ENCODE results near the gene PRR7.

PRR7 gene

GRCh38 chr5:177452688-177453638 lies 6.3 kb downstream of the PRR7 start:
- no peak for DNase-seq (ENCODE audit: low read depth in 2 of 2)

GRCh38 chr5:177453852-177454396 lies 7.3 kb downstream of the PRR7 start:
- DNase-seq (ENCODE audit: low read depth in 2 of 2): no peak

- peak; percentile 79 to 88 for DNase-seq (ENCODE audit: low read depth in 2 of 2)
These were observed 7.9 kb downstream of the PRR7 start for GRCh38 chr5:177454397-177455035.

- DNase-seq (ENCODE audit: low read depth in 2 of 2): peak; percentile 85 to 91
These were observed 8.5 kb downstream of the PRR7 start for GRCh38 chr5:177455036-177455660.

GRCh38 chr5:177455661-177456590 lies 9.3 kb downstream of the PRR7 start:
- peak; percentile 92 to 98 for DNase-seq (ENCODE audit: low read depth in 2 of 2)

GRCh38 chr5:177456591-177456964 lies 10.0 kb downstream of the PRR7 start:
- DNase-seq (ENCODE audit: low read depth in 2 of 2): no peak

- peak; percentile 54 to 60 for DNase-seq (ENCODE audit: low read depth in 2 of 2)
These were observed 10.6 kb downstream of the PRR7 start for GRCh38 chr5:177456976-177457851.

GRCh38 chr5:177457852-177458681 lies 11.5 kb downstream of the PRR7 start:
- DNase-seq (ENCODE audit: low read depth in 2 of 2): no peak

- no peak for DNase-seq (ENCODE audit: low read depth in 2 of 2)
These were observed 12.3 kb downstream of the PRR7 start for GRCh38 chr5:177458912-177459350.

GRCh38 chr5:177459357-177459756 lies 12.7 kb downstream of the PRR7 start:
- no peak for DNase-seq (ENCODE audit: low read depth in 2 of 2)

GRCh38 chr5:177459819-177460628 lies 13.4 kb downstream of the PRR7 start:
- no peak for DNase-seq (ENCODE audit: low read depth in 2 of 2)

- DNase-seq (ENCODE audit: low read depth in 2 of 2): no peak
These were observed 15.5 kb downstream of the PRR7 start for GRCh38 chr5:177462021-177462670.

GRCh38 chr5:177465044-177465443 lies 18.4 kb downstream of the PRR7 start:
- no peak for DNase-seq (ENCODE audit: low read depth in 2 of 2)

- no peak for DNase-seq (ENCODE audit: low read depth in 2 of 2)
These were observed 20.2 kb downstream of the PRR7 start for GRCh38 chr5:177466861-177467260.

- DNase-seq (ENCODE audit: low read depth in 2 of 2): no peak
These were observed 20.8 kb downstream of the PRR7 start for GRCh38 chr5:177467436-177467835.

- DNase-seq (ENCODE audit: low read depth in 2 of 2): no peak
These were observed 21.7 kb downstream of the PRR7 start for GRCh38 chr5:177468329-177468684.

GRCh38 chr5:177468685-177469628 lies 22.3 kb downstream of the PRR7 start:
- no peak for DNase-seq (ENCODE audit: low read depth in 2 of 2)
